SW 1271 (cell line): ENCODE measurements around the gene SDF4.
A peak's percentile ranks its signal among the peaks of the same experiment; 100 is the strongest.

Source experiments
- DNase-seq, 2 experiments: peaks; one replicate each; lab custom pipeline; 2025; lab: John Stamatoyannopoulos, UW

The SDF4 gene

DNA sequence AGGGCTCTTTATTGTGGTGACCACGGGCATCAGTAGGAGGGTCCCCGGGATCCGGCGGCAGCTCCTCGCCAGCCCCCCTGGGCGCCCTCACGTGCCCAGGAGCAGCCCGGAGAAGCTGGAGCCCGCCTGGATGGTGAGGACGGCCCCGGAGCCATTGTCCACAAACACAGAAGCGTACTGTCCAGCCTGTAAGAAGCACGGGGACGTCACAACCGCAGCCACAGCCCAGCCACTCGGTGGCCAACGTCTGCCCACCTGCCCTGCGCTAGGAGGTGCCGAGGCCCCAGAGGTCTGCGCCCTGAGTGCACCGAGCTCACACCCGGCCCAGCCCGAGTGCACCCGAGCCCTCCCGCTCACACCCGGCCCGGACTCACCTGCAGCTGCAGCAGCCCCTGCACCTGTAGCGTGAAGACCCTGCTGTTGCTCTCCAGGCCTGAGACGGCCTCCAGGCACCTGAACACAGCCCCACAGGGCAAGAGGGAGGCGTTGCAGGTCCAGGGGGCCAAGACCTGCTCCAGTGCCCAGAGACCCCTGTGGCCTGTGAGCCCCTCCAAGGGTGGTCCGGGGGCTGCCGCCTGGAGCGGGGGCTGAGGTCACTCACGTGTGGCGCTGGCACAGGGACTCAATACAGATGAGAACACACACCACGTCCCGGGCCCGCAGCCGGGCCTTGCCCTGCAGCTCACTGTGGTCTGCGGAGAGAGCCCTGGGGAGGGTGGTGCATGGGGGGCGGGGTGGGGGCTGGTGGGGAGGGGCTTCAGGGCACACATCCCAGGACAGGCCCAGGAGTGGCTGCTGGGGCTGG, 10.9 kb upstream of the SDF4 start:
- DNase-seq = no peak

DNA sequence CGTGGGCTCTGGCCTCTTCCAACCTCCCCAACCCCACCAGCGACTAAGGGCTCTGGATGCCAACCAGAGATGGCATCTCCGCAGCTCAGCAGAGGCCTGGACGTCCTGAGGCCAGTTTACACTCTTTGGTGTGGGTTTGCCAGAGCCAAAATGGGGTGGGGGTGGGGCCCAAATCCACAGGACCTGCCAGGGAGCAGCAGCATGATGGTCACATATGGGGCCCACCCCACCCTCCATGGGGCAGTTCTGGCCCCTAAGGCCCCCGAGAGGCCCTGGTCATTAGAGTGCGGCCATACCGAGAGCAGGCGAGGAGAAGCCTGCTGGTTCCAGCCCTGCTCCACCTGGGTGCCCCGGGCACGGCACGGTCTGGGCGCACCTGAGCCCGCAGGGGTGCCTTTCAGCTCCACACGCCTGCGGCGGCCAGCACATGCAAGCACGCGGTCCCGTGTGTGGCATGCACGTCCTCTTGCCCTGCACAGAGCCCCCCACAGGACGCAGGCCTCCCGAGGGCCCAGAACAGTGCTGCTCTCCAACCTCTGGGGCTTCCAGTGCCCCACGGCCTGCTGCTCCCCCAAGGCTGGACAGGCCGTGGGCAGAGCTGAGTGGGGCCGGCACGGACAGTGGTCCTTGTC, 9.9 kb upstream of the SDF4 start:
- no peak for DNase-seq

DNA sequence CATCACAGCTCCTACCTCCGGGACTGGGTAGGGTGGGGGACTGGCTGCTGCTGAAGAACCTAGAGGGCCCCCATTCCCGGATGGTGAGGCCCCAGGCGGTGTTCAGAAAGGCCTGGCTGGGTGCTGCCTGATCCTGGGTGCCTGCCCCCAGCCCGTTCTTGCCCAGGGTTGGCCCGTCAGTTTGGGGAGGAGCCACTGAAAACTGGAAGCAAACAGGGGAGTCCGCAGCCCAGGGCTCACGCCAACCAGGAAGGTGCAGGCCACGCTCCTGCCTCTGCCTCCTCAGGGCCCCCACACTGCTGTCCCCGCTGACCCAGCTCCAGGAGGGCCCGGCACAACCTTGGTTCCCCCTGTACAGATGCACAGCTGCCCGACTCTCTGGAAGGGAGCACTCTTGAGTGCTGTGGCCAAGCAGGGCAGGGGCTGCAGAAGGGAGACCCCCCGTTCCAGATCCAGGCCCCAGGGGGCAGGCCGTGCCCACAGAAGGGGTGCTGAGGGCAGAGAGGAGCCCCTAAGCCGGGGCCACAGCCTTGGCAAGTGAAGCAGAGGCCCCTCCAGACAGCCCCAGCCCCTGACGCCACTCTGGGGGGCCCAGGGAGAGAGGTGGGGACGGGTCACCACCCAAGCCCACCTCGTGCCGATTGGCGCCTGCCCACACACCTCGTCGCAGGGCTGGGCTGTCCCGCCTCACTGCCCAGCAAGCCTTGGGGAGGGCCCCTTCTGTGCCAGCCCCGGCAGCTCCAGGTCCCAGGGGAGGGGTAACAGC, 9.2 kb upstream of the SDF4 start:
- DNase-seq = no peak

DNA sequence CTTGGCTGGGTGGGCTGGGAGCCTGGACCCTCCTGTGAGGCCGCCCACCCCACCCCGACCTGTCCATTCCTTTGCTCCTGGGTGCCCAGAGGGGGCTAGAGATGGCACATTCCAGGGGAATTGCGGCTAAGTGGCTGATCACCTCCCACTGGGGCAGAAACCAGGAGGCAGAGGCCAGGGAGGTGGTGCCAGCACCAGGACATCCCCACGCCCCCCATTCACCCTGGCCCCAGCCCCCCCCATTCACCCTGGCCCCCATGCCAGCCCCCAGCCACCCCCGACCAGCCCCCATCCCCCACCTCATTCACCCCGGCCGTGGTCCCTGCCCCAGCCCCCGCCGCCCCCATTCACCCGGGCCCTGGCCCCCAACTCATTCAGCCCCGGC, 8.5 kb upstream of the SDF4 start:
- DNase-seq = no peak

DNA sequence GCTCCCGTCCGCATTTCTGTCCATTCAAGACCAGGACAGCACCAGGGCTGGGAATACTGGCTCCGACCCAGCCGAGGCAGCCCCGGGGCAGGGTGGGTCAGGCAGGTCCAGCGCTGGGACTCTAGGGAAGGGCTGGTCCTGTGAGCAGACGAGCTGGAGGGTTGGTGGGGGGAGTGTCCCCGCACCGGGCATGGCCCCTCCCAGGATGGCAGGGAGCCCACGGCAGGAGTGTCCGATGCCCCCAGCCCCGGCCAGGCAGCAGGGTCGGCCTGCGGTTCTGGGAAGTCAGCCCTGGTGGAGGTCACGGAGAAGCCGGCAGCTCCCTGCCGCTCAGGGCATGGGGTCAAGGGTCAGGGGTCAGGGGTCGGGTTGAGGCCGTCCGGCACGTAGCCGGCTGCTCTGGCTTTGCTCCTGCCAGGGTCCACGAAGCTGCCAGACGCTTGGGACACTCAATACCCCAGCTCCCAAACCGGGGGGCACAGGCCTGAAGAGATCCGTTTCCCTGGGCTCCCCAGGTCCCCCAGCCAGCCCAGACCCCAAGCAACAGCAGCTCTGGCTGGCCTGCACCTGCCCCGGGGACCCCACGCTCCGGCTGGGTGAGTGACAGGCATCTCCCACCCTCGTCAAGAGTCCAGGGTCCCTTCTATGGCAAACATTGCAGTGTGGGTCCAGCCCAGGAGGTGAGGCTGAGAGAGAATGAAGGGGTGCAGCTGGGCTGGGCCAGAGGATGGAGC, 8.0 kb upstream of the SDF4 start:
- DNase-seq = no peak

GRCh38 chr1:1239227-1239613, 7.4 kb upstream of the SDF4 start:
- DNase-seq = no peak

- DNase-seq = no peak
Measured at GRCh38 chr1:1238702-1239178, 6.9 kb upstream of the SDF4 start.

GRCh38 chr1:1237874-1238701, 6.3 kb upstream of the SDF4 start:
- DNase-seq = no peak

DNA sequence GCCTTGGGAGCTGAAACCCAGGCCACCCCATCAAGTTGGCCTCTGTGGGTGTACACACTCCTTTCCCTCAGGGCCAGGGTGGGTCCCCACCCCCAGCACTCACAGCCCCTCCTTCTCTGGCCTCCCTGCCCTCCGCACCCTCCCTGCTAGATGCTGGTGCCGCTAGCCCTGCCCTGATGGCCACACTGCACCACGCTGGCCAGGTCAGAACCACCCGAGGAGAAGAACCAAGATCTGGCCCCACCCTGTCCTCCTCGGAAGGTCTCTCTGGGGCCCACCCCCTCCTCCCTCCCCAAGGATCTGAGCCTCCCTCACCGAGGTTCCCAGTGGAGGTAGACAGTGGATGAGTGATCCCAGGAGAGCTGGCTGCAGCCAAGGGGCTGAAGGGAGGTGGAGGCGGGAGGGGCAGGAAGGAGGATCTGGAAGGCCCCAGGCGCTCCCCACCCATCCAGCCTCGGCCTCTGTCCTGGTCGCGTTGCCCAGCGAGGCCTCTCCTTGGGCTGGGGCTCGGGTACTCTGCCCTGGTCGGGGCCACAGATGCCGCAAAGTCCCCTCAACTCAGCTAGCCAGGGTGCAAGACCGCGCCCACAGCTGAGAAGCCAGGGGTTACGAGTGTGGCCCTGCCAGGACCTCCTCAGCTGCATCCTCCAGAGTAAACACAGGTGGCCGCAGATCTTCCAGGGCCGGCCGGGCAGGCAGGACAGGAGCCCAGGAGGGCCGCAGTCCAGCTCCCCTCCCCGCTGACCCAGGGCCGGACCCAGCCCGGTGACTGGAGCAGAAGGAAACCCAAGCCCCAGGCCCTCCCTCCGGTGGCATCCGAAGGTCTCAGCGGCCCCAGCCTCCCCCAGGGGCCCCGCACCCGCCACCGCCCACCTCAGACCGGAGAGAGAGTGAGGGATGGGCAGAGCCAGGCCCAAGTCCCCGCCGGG, 5.4 kb upstream of the SDF4 start:
- DNase-seq = no peak

- DNase-seq = no peak
Measured at GRCh38 chr1:1236176-1236763, 4.5 kb upstream of the SDF4 start.

- no peak for DNase-seq
Measured at GRCh38 chr1:1235016-1235744, 3.4 kb upstream of the SDF4 start.

- DNase-seq = no peak
Measured at GRCh38 chr1:1234180-1234808, 2.5 kb upstream of the SDF4 start.

GRCh38 chr1:1233567-1233892, 1.7 kb upstream of the SDF4 start:
- DNase-seq = no peak

GRCh38 chr1:1232796-1233566, 1.2 kb upstream of the SDF4 start:
- DNase-seq = no peak

DNA sequence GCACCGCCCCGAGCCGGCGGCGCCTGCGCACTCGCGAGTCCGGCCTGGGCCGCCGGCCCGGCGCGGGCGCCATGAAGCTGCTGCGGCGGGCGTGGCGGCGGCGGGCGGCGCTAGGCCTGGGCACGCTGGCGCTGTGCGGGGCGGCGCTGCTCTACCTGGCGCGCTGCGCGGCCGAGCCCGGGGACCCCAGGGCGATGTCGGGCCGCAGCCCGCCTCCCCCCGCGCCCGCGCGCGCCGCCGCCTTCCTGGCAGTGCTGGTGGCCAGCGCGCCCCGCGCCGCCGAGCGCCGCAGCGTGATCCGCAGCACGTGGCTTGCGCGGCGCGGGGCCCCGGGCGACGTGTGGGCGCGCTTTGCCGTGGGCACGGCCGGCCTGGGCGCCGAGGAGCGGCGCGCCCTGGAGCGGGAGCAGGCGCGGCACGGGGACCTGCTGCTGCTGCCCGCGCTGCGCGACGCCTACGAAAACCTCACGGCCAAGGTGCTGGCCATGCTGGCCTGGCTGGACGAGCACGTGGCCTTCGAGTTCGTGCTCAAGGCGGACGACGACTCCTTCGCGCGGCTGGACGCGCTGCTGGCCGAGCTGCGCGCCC, 501 bp upstream of the SDF4 start, which contains the start of gene B3GALT6:
Gene B3GALT6, plus strand, starts transcription at position 30 of the 588 bp plus-strand sequence. Its CDS starts 42 bp downstream, at position 72.
- DNase-seq = no peak

DNA sequence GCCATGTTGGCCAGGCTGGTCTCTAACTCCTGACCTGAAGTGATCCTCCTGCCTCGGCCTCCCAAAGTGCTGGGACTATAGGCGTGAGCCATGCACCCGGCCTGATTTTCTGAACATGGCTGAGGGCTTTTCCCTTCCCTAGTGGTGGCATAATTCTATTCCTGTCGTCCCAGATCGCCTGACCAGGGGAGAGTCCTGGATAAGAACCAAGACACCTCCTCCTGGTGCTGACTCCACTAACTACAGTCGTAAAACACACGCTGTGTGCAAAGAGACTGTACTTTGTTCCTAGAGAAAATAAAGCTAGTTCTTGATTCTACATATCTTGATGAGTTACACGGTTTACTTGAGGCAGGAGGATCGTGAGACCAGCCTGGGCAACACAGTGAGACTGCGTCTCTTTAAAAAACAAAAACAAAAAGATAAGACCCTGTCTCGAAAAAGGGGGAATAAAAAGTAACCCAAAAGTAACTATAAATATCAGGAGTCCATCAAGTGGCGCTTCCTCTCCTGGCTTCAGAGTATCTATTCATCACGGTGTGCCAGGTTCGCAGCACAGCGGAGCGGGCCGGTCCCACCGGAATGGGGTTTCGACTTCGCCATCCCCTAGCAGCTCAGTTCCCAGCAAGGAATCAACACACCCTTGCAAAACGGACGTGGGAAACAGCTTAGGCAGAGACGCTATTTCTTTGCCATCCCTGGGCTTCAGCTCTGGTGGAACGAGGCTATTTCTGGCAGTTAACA, 973 bp downstream of the SDF4 start:
- DNase-seq = peak in 1 of 2 experiments; percentile 11

GRCh38 chr1:1229770-1230169, 2.0 kb downstream of the SDF4 start:
- no peak for DNase-seq
